ENCODE measurements around the gene PDGFD.

The PDGFD gene

GRCh38 chr11:103920933-103921332 is 243.0 kb downstream of the PDGFD start:
- DNase-seq (ENCODE audit: low read depth), result no peak

GRCh38 chr11:103920449-103920848 is 243.5 kb downstream of the PDGFD start:
- DNase-seq (ENCODE audit: low read depth), result no peak

- no peak for DNase-seq (ENCODE audit: low read depth)
These were observed 253.2 kb downstream of the PDGFD start for GRCh38 chr11:103910721-103911120.

- DNase-seq (ENCODE audit: low read depth), result no peak
These were observed 256.1 kb downstream of the PDGFD start for GRCh38 chr11:103907548-103908455.

GRCh38 chr11:103907136-103907535 is 256.8 kb downstream of the PDGFD start:
- no peak for DNase-seq (ENCODE audit: low read depth)

- DNase-seq (ENCODE audit: low read depth), result no peak
These were observed 257.6 kb downstream of the PDGFD start for GRCh38 chr11:103906291-103906867.

- DNase-seq (ENCODE audit: low read depth), result no peak
These were observed 259.7 kb downstream of the PDGFD start for GRCh38 chr11:103904324-103904667.

- DNase-seq (ENCODE audit: low read depth), result no peak
These were observed 260.2 kb downstream of the PDGFD start for GRCh38 chr11:103903621-103904323.

- DNase-seq (ENCODE audit: low read depth), result no peak
These were observed 261.0 kb downstream of the PDGFD start for GRCh38 chr11:103902994-103903393.

- no peak for DNase-seq (ENCODE audit: low read depth)
These were observed 262.3 kb downstream of the PDGFD start for GRCh38 chr11:103901656-103902055.

- DNase-seq (ENCODE audit: low read depth), result no peak
These were observed 265.2 kb downstream of the PDGFD start for GRCh38 chr11:103898577-103899336.

GRCh38 chr11:103898065-103898464 is 265.9 kb downstream of the PDGFD start:
- DNase-seq (ENCODE audit: low read depth), result no peak

GRCh38 chr11:103897160-103897936 is 266.6 kb downstream of the PDGFD start:
- DNase-seq (ENCODE audit: low read depth), result no peak

- DNase-seq (ENCODE audit: low read depth), result no peak
These were observed 268.8 kb downstream of the PDGFD start for GRCh38 chr11:103895106-103895505.

GRCh38 chr11:103894673-103895072 is 269.3 kb downstream of the PDGFD start:
- DNase-seq (ENCODE audit: low read depth), result no peak

- DNase-seq (ENCODE audit: low read depth), result no peak
These were observed 269.9 kb downstream of the PDGFD start for GRCh38 chr11:103894034-103894433.

- DNase-seq (ENCODE audit: low read depth), result no peak
These were observed 270.6 kb downstream of the PDGFD start for GRCh38 chr11:103893371-103893770.

GRCh38 chr11:103892603-103893002 is 271.3 kb downstream of the PDGFD start:
- DNase-seq (ENCODE audit: low read depth), result no peak

GRCh38 chr11:103890654-103891053 is 273.3 kb downstream of the PDGFD start:
- no peak for DNase-seq (ENCODE audit: low read depth)

- no peak for DNase-seq (ENCODE audit: low read depth)
These were observed 274.3 kb downstream of the PDGFD start for GRCh38 chr11:103889679-103890078.

- DNase-seq (ENCODE audit: low read depth), result no peak
These were observed 275.4 kb downstream of the PDGFD start for GRCh38 chr11:103888541-103888951.
